Gastrocnemius medialis (tissue), 4 donors: ENCODE measurements around the gene OSBPL10. TPM values are rescaled to one million over a fixed set of nuclear protein-coding genes. Genes with fewer than 3 reads are reported as not detected.

Experiments
- ATAC-seq, 2 donors: fragments of 150-250 bp; one replicate each; pipeline ENCODE4 v1.9.1; 2016
- DNase-seq, 2 donors: peaks; one replicate each; pipeline ENCODE4 v3.0.0-alpha.2; 2019
- H3K27ac ChIP-seq, 4 donors: fragments of 200-600 bp; sonication (generic); 1 replicate in 1 of 4; 2 replicates in 3 of 4; pipeline ENCODE4 v1.5.1; 2016 to 2018; ENCODE audit warnings: mild to moderate bottlenecking in 2 of 4, moderate library complexity in 1 of 4
- H3K27me3 ChIP-seq, 3 donors: fragments of 200-600 bp; sonication (generic) in 2 of 3; 1 replicate in 1 of 3; 2 replicates in 2 of 3; pipeline versions ENCODE4 v1.5.1 to v1.6.0; 2016 to 2019; ENCODE audit warnings: mild to moderate bottlenecking in 1 of 3, moderate library complexity in 1 of 3
- H3K36me3 ChIP-seq, 2 donors: fragments of 200-600 bp; sonication (generic) in 1 of 2; one replicate each; pipeline ENCODE4 v1.5.1; 2017 to 2018
- H3K4me1 ChIP-seq, 2 donors: fragments of 200-600 bp; sonication (generic) in 1 of 2; one replicate each; pipeline ENCODE4 v1.5.1; 2016 to 2017; ENCODE audit warnings: mild to moderate bottlenecking in 2 of 2
- H3K4me3 ChIP-seq, 4 donors: fragments of 200-600 bp; sonication (generic) in 3 of 4; 1 replicate in 1 of 4; 2 replicates in 3 of 4; pipeline ENCODE4 v1.5.1; 2016 to 2019; ENCODE audit warnings: mild to moderate bottlenecking in 2 of 4
- H3K9me3 ChIP-seq, 3 donors: fragments of 200-600 bp; sonication (generic) in 2 of 3; 1 replicate in 1 of 3; 2 replicates in 2 of 3; pipeline ENCODE4 v1.5.1; 2016 to 2019
- CTCF ChIP-seq, 5 experiments: fragments of 450-650 bp in 3 of 5; fragments of 200-600 bp in 2 of 5; sonication (generic) in 2 of 5; IDR thresholded peaks in 4 of 5; conservative IDR thresholded peaks in 1 of 5; 1 replicate in 4 of 5; 2 replicates in 1 of 5; pipeline ENCODE4 v1.5.1; 2016 to 2019; ENCODE audit warnings: antibody characterized with exemption in 5 of 5, mild to moderate bottlenecking in 3 of 5, moderate library complexity in 3 of 5
- POLR2A ChIP-seq, 2 donors: fragments of 450-650 bp; IDR thresholded peaks; one replicate each; pipeline ENCODE4 v1.6.1; 2017; ENCODE audit warnings: antibody characterized with exemption in 2 of 2, mild to moderate bottlenecking in 2 of 2, moderate library complexity in 2 of 2
- in situ Hi-C, 4 donors: fragments of 200-750 bp; cut with MboI; loops; one replicate each; pipeline versions ENCODE4 v1.15.0 to v1.8.0; 2017; ENCODE audit warnings: low sequenced_read_pairs in 4 of 4
- intact Hi-C: fragments of 100-400 bp; cut with DNase I; formaldehyde crosslinking; loops from one replicate; pipeline ENCODE4 v1.15.1; 2023; ENCODE audit warnings: low total_unique reads
- total RNA-seq, 4 donors: library from RNA; depleted of rRNA; stranded (reverse); fragments of >200 nt; gene quantifications; one replicate each; pipeline versions ENCODE4 v1.1.0 to v1.2.3, GENCODE V29; 2016

OSBPL10 gene
- total RNA-seq, 4 donors from 2014 or later, result 1.4 to 7.0 (median 3.8) TPM

GRCh38 chr3:31977736-31978135 is 3.3 kb downstream of the OSBPL10 start:
- TF ChIP-seq POLR2A (IDR thresholded peaks at IDR 0.05), result no peak
- TF ChIP-seq CTCF (IDR thresholded peaks at IDR 0.05 in 4 of 5, conservative IDR thresholded peaks at IDR 0.05 in 1 of 5), result no peak
- no peak for ATAC-seq
- peaks cover 9 to 11% of the 10 kb centered on the region in 2 donors for H3K4me1 ChIP-seq
- no peak overlapping the region for H3K27ac ChIP-seq
- no peak for DNase-seq
- no peaks in the 10 kb centered on the region for H3K36me3 ChIP-seq
- in situ Hi-C loops, result no loop called here
- H3K4me3 ChIP-seq, result no peak overlapping the region
- H3K27me3 ChIP-seq, result peaks cover 0 to 11% (median 5%) of the 10 kb centered on the region in 3 donors
- intact Hi-C loops, result no loop called here
- no peaks in the 10 kb centered on the region for H3K9me3 ChIP-seq

GRCh38 chr3:31976302-31976701 is 4.8 kb downstream of the OSBPL10 start:
- Histone ChIP-seq H3K4me1 (peaks cover 4 to 11% of the 10 kb centered on the region in 2 donors), H3K27me3 (peaks cover 0 to 11% (median 5%) of the 10 kb centered on the region in 3 donors), H3K36me3 (no peaks in the 10 kb centered on the region), H3K9me3 (no peaks in the 10 kb centered on the region), H3K4me3 (no peak overlapping the region), H3K27ac (no peak overlapping the region)
- intact Hi-C loops, result no loop called here
- in situ Hi-C loops, result no loop called here
- ATAC-seq, result no peak
- TF ChIP-seq CTCF (IDR thresholded peaks at IDR 0.05 in 4 of 5, conservative IDR thresholded peaks at IDR 0.05 in 1 of 5), result no peak
- TF ChIP-seq POLR2A (IDR thresholded peaks at IDR 0.05), result no peak
- DNase-seq, result no peak

GRCh38 chr3:31974964-31975363 is 6.1 kb downstream of the OSBPL10 start:
- in situ Hi-C loops (no loop called here), intact Hi-C loops (no loop called here)
- no peak for ATAC-seq
- H3K36me3 ChIP-seq, result no peaks in the 10 kb centered on the region
- no peaks in the 10 kb centered on the region for H3K9me3 ChIP-seq
- peaks cover 0 to 11% (median 5%) of the 10 kb centered on the region in 3 donors for H3K27me3 ChIP-seq
- no peak overlapping the region for H3K27ac ChIP-seq
- DNase-seq, result no peak
- H3K4me1 ChIP-seq, result peaks cover 0 to 4% of the 10 kb centered on the region in 2 donors
- H3K4me3 ChIP-seq, result no peak overlapping the region
- no peak for TF ChIP-seq CTCF (IDR thresholded peaks at IDR 0.05 in 4 of 5, conservative IDR thresholded peaks at IDR 0.05 in 1 of 5)
- TF ChIP-seq POLR2A (IDR thresholded peaks at IDR 0.05), result no peak

GRCh38 chr3:31974471-31974870 is 6.6 kb downstream of the OSBPL10 start:
- in situ Hi-C loops (no loop called here), intact Hi-C loops (no loop called here)
- H3K27me3 ChIP-seq, result peaks cover 0 to 11% (median 5%) of the 10 kb centered on the region in 3 donors
- ATAC-seq, result no peak
- no peaks in the 10 kb centered on the region for H3K36me3 ChIP-seq
- no peak overlapping the region for H3K4me3 ChIP-seq
- TF ChIP-seq POLR2A (IDR thresholded peaks at IDR 0.05) (no peak), CTCF (IDR thresholded peaks at IDR 0.05 in 4 of 5, conservative IDR thresholded peaks at IDR 0.05 in 1 of 5) (no peak)
- H3K4me1 ChIP-seq, result no peaks in the 10 kb centered on the region
- no peaks in the 10 kb centered on the region for H3K9me3 ChIP-seq
- no peak overlapping the region for H3K27ac ChIP-seq
- DNase-seq, result no peak

- H3K27ac ChIP-seq, result no peak overlapping the region
- TF ChIP-seq CTCF (IDR thresholded peaks at IDR 0.05 in 4 of 5, conservative IDR thresholded peaks at IDR 0.05 in 1 of 5) (no peak), POLR2A (IDR thresholded peaks at IDR 0.05) (no peak)
- intact Hi-C loops (no loop called here), in situ Hi-C loops (no loop called here)
- no peaks in the 10 kb centered on the region for H3K36me3 ChIP-seq
- no peaks in the 10 kb centered on the region for H3K4me1 ChIP-seq
- H3K27me3 ChIP-seq, result peaks cover 0 to 7% (median 5%) of the 10 kb centered on the region in 3 donors
- ATAC-seq, result no peak
- no peaks in the 10 kb centered on the region for H3K9me3 ChIP-seq
- H3K4me3 ChIP-seq, result no peak overlapping the region
- DNase-seq, result no peak
Observed at GRCh38 chr3:31973837-31974236, 7.2 kb downstream of the OSBPL10 start.
